Measurements from ENCODE around the gene ALDH3A2. TPM values are rescaled to one million over a fixed set of nuclear protein-coding genes. Genes with fewer than 3 reads are reported as not detected.

The ALDH3A2 gene
- total and polyA plus RNA-seq, 2 of the 8 experiments (the other 6 are each of a cell fraction or from before 2014, with no cell fraction given), result 20.6 to 72.9 TPM

GRCh38 chr17:19717411-19717908, 68.9 kb downstream of the ALDH3A2 start (continued):
- TF ChIP-seq GABPA (IDR thresholded peaks at IDR 0.05; ENCODE audit: borderline replicate concordance, insufficient read depth, low read length) (no peak), NANOG (IDR thresholded peaks at IDR 0.05; ENCODE audit: insufficient read depth, low read depth, low read length, poor library complexity, severe bottlenecking) (no peak), CHD1 (IDR thresholded peaks at IDR 0.05; ENCODE audit: low read depth, low read length) (no peak)

Data from H1 (cell line).